K562 (cell line): ENCODE measurements around the gene NUDT15. TPM values are rescaled to one million over a fixed set of nuclear protein-coding genes. Genes with fewer than 3 reads are reported as not detected.

Experiments
- ATAC-seq: fragments of 200-7000 bp; cut with Tn5 transposase; 3 replicates; pipeline ENCODE4 v1.9.1; 2020; ENCODE audit warnings: moderate library complexity
- BruUV-seq: library from RNA; stranded (reverse); fragments of 400-500 nt; replicated peaks from 2 replicates; lab custom pipeline; 2021; lab: Mats Ljungman, UMichigan
- CTCF ChIA-PET: fragments of 300-600 bp; formaldehyde crosslinking; extraction: SDS; loops from one replicate; lab custom pipeline; 2021; ENCODE audit warnings: low intra/inter-chr PET ratio; lab: Yijun Ruan, JAX
- POLR2A ChIA-PET: fragments of 300-600, 350-650 bp; sonication (Branson Sonifier 250); formaldehyde crosslinking; extraction: SDS; loops from one replicate; lab custom pipeline; 2021; ENCODE audit warnings: antibody characterized with exemption, inconsistent platforms; lab: Yijun Ruan, JAX
- DNase-seq, 4 experiments: peaks; one replicate each; pipeline versions ENCODE4 v3.0.0 to v3.0.0-alpha.2; 2011 to 2018; ENCODE audit warnings: low spot score in 3 of 4, mixed read lengths in 3 of 4; ENCODE audit errors: extremely low read depth in 1 of 4
- FAIRE-seq: peaks from 2 replicates; lab custom pipeline; 2011; peaks lifted over from hg19 to GRCh38; lab: Jason Lieb, UNC
- H2AFZ ChIP-seq: 2 replicates; pipeline ENCODE4 v1.6.0; 2011; ENCODE audit warnings: low read depth, low read length, control low read depth, inconsistent platforms
- H3K27ac ChIP-seq: fragments of 200-600 bp; 3 replicates; pipeline ENCODE4 v1.8.0; 2011; ENCODE audit warnings: low read depth, mild to moderate bottlenecking, control low read depth, inconsistent platforms, low read length, moderate library complexity, mixed read lengths; ENCODE audit errors: extremely low read depth
- H3K27me3 ChIP-seq, 2 experiments: fragments of 300-600 bp in 1 of 2; 2 replicates in 1 of 2; 3 replicates in 1 of 2; pipeline versions ENCODE4 v1.6.0 to v1.8.0; 2011; ENCODE audit warnings: inconsistent platforms in 2 of 2, low read length in 2 of 2, mild to moderate bottlenecking in 1 of 2, mixed read lengths in 1 of 2, moderate library complexity in 1 of 2; ENCODE audit not compliant: control insufficient read depth in 2 of 2, insufficient read depth in 2 of 2
- H3K36me3 ChIP-seq: fragments of 300-600 bp; 3 replicates; pipeline ENCODE4 v1.8.0; 2011; ENCODE audit warnings: mild to moderate bottlenecking, low read length, inconsistent platforms; ENCODE audit not compliant: control insufficient read depth, insufficient read depth
- H3K4me1 ChIP-seq, 2 experiments: fragments of 200-600 bp in 1 of 2; replicated peaks in 1 of 2; 2 replicates in 1 of 2; 3 replicates in 1 of 2; pipeline versions ENCODE4 v1.5.1 to v1.8.0; 2011; ENCODE audit warnings: inconsistent platforms in 2 of 2, low read length in 2 of 2, mild to moderate bottlenecking in 1 of 2, mixed read lengths in 1 of 2, moderate library complexity in 1 of 2; ENCODE audit not compliant: control insufficient read depth in 2 of 2, insufficient read depth in 2 of 2
- H3K4me2 ChIP-seq: 2 replicates; pipeline ENCODE4 v1.6.1; 2011; ENCODE audit warnings: low read length, control low read depth, inconsistent platforms, mixed read lengths; ENCODE audit not compliant: insufficient read depth
- H3K4me3 ChIP-seq: fragments of 200-600 bp; sonication (generic), shearing (Covaris generic); 2 replicates; pipeline ENCODE4 v1.5.1; 2016; ENCODE audit warnings: control low read depth, inconsistent platforms
- H3K79me2 ChIP-seq: fragments of 200-600 bp; 3 replicates; pipeline ENCODE4 v1.8.0; 2011; ENCODE audit warnings: low read length, inconsistent platforms; ENCODE audit not compliant: control insufficient read depth, insufficient read depth
- H3K9ac ChIP-seq, 2 experiments: 2 replicates each; pipeline versions ENCODE4 v1.6.0 to v1.6.1; 2011; ENCODE audit warnings: low read depth in 2 of 2, low read length in 2 of 2, control low read depth in 1 of 2, inconsistent platforms in 1 of 2, mild to moderate bottlenecking in 1 of 2, mixed read lengths in 1 of 2; ENCODE audit not compliant: insufficient read depth in 1 of 2
- H3K9me1 ChIP-seq: one replicate; pipeline ENCODE4 v1.6.0; 2011; ENCODE audit warnings: inconsistent platforms, mild to moderate bottlenecking, low read length, moderate library complexity; ENCODE audit not compliant: control insufficient read depth, insufficient read depth
- H3K9me3 ChIP-seq: replicated peaks from 2 replicates; pipeline ENCODE4 v1.5.1; 2011; ENCODE audit warnings: low read depth, low read length, inconsistent platforms; ENCODE audit not compliant: control insufficient read depth, insufficient read depth
- H4K20me1 ChIP-seq: replicated peaks from 2 replicates; pipeline ENCODE4 v1.6.1; 2011; ENCODE audit warnings: low read length, inconsistent platforms, mixed read lengths; ENCODE audit not compliant: control insufficient read depth, insufficient read depth
- BRF1 ChIP-seq: IDR thresholded peaks from 3 replicates; pipeline ENCODE4 v1.6.1; 2011; ENCODE audit warnings: borderline replicate concordance, mild to moderate bottlenecking; ENCODE audit not compliant: insufficient read length; ENCODE audit errors: extremely low read depth
- CEBPG ChIP-seq, 3 experiments: fragments of 200-800 bp in 1 of 3; sonication (Bioruptor generic) in 1 of 3; sonication (generic) in 1 of 3; formaldehyde crosslinking in 1 of 3; IDR thresholded peaks in 2 of 3; conservative IDR thresholded peaks in 1 of 3; 2 replicates each; pipeline versions ENCODE4 v1.6.1 to v1.8.0; 2016 to 2022; ENCODE audit warnings: missing compliant biosample characterization in 2 of 3, missing genetic modification characterization in 2 of 3, mild to moderate bottlenecking in 1 of 3, missing genetic modification reagents in 1 of 3
- DDX20 ChIP-seq: fragments of 450-650 bp; IDR thresholded peaks from 2 replicates; pipeline ENCODE4 v1.6.1; 2016; ENCODE audit warnings: missing genetic modification characterization, low read depth, mild to moderate bottlenecking, missing compliant biosample characterization, moderate library complexity
- KAT7 ChIP-seq: sonication (generic); formaldehyde crosslinking; IDR thresholded peaks from 2 replicates; pipeline ENCODE4 v1.8.0; 2022; ENCODE audit warnings: missing genetic modification reagents, mild to moderate bottlenecking, borderline replicate concordance
- MED1 ChIP-seq: sonication (generic); formaldehyde crosslinking; IDR thresholded peaks from 2 replicates; pipeline ENCODE4 v1.8.1; 2023; ENCODE audit warnings: missing genetic modification reagents, borderline replicate concordance
- MTA3 ChIP-seq: fragments of 450-650 bp; formaldehyde crosslinking; IDR thresholded peaks from 2 replicates; pipeline ENCODE4 v1.6.1; 2017; ENCODE audit warnings: mild to moderate bottlenecking, borderline replicate concordance
- NFIX ChIP-seq: fragments of 250-450 bp; sonication (Bioruptor Pico); IDR thresholded peaks from 2 replicates; pipeline ENCODE4 v1.4.0; 2020; ENCODE audit warnings: low read depth, mild to moderate bottlenecking, moderate library complexity
- PCBP2 ChIP-seq: fragments of 200-400 bp; formaldehyde crosslinking; IDR thresholded peaks from 2 replicates; pipeline ENCODE4 v1.6.1; 2018; ENCODE audit warnings: low read length, low read depth, mild to moderate bottlenecking, moderate library complexity; ENCODE audit not compliant: poor library complexity, severe bottlenecking
- RBM15 ChIP-seq: fragments of 200-400 bp; formaldehyde crosslinking; IDR thresholded peaks from 2 replicates; pipeline ENCODE4 v1.6.1; 2018; ENCODE audit warnings: mild to moderate bottlenecking, low read length, moderate library complexity; ENCODE audit not compliant: insufficient read depth
- SMAD2 ChIP-seq: fragments of 150-350 bp; IDR thresholded peaks from 2 replicates; pipeline ENCODE4 v1.6.1; 2014; ENCODE audit warnings: low read depth, mild to moderate bottlenecking, low read length
- SNIP1 ChIP-seq: fragments of 450-650 bp; IDR thresholded peaks from 2 replicates; pipeline ENCODE4 v1.7.1; 2017; ENCODE audit warnings: low read depth, mild to moderate bottlenecking
- TCF7L2 ChIP-seq: fragments of 150-350 bp; IDR thresholded peaks from 2 replicates; pipeline ENCODE4 v1.6.1; 2016; ENCODE audit warnings: low read depth, mild to moderate bottlenecking, low read length, moderate library complexity
- TEAD2 ChIP-seq: fragments of 450-650 bp; IDR thresholded peaks from 2 replicates; pipeline ENCODE4 v1.6.1; 2016; ENCODE audit warnings: missing genetic modification characterization, control low read depth, missing compliant biosample characterization
- ZKSCAN8 ChIP-seq: fragments of 200-800 bp; sonication (Bioruptor generic); IDR thresholded peaks from 2 replicates; pipeline ENCODE4 v1.6.1; 2016; ENCODE audit warnings: missing genetic modification characterization, missing compliant biosample characterization
- ZNF75A ChIP-seq: fragments of 450-650 bp; formaldehyde crosslinking; IDR thresholded peaks from 2 replicates; pipeline ENCODE4 v1.4.0; 2020; ENCODE audit warnings: mild to moderate bottlenecking
- ZNF76 ChIP-seq: fragments of 250-450 bp; sonication (Bioruptor Pico); IDR thresholded peaks from 2 replicates; pipeline ENCODE4 v1.4.0; 2020; ENCODE audit warnings: mild to moderate bottlenecking, moderate library complexity, borderline replicate concordance
- ZSCAN32 ChIP-seq: fragments of 450-650 bp; formaldehyde crosslinking; IDR thresholded peaks from 2 replicates; pipeline ENCODE4 v1.4.0; 2020; ENCODE audit warnings: mild to moderate bottlenecking, moderate library complexity
- WGBS: fragments of 100-300 bp; shearing (Covaris generic); methylation state at CpG from one replicate; pipeline ENCODE4 v1.1.6; 2016; ENCODE audit warnings: low coverage, mixed read lengths; ENCODE audit not compliant: insufficient coverage; ENCODE audit errors: missing lambda C conversion rate; 5-methylcytosine and 5-hydroxymethylcytosine counted together
- in situ Hi-C: fragments of 300-500 bp; cut with MboI; formaldehyde crosslinking; loops from 4 replicates; pipeline ENCODE4 v1.15.0; 2018; ENCODE audit warnings: inconsistent platforms, mixed read lengths
- intact Hi-C: fragments of 100-400 bp; cut with micrococcal nuclease; formaldehyde crosslinking; loops from 2 replicates; pipeline ENCODE4 v1.14.2; 2022
- polyA plus RNA-seq, 8 experiments: library from polyadenylated mRNA; depleted of rRNA in 4 of 8; stranded (reverse) in 5 of 8; unstranded in 3 of 8; fragments of >200 nt; fragmentation: Nextera tagmentation in 2 of 8; fragmentation: Illumina TruSeq in 1 of 8; extraction: Ambion mirVana in 2 of 8; extraction: Trizol in 1 of 8; gene quantifications; 2 replicates each; pipeline versions ENCODE4 v1.2.1 to v1.2.3, GENCODE V29; 2011 to 2014; ENCODE audit warnings: inconsistent platforms in 1 of 8, missing spikeins in 1 of 8
- total RNA-seq, 7 experiments: library from RNA; depleted of rRNA in 6 of 7; stranded (reverse); fragments of >200 nt in 6 of 7; fragmentation: Illumina TruSeq in 2 of 7; extraction: Trizol in 2 of 7; gene quantifications; 2 replicates each; pipeline versions ENCODE4 v1.2.1 to v1.2.3, GENCODE V29; 2011 to 2021; ENCODE audit warnings: low replicate concordance in 1 of 7
- TF ChIP-seq, protein P1 (sequence below): sonication (generic); formaldehyde crosslinking; IDR thresholded peaks from 2 replicates; pipeline ENCODE4 v1.8.0; 2023; ENCODE audit warnings: mild to moderate bottlenecking, missing genetic modification reagents
- TF ChIP-seq, protein P2 (sequence below): fragments of 250-450 bp; sonication (Bioruptor Pico); IDR thresholded peaks from 2 replicates; pipeline ENCODE4 v1.5.0; 2021
- TF ChIP-seq, protein P3 (sequence below): fragments of 450-650 bp; formaldehyde crosslinking; IDR thresholded peaks from 2 replicates; pipeline ENCODE4 v1.4.0; 2022; ENCODE audit warnings: mild to moderate bottlenecking, moderate library complexity

The NUDT15 gene
- total and polyA plus RNA-seq, 9 of the 15 experiments (the other 6 are each of a cell fraction or from before 2014, with no cell fraction given) = 14.2 to 26.9 (median 21.6) TPM

DNA sequence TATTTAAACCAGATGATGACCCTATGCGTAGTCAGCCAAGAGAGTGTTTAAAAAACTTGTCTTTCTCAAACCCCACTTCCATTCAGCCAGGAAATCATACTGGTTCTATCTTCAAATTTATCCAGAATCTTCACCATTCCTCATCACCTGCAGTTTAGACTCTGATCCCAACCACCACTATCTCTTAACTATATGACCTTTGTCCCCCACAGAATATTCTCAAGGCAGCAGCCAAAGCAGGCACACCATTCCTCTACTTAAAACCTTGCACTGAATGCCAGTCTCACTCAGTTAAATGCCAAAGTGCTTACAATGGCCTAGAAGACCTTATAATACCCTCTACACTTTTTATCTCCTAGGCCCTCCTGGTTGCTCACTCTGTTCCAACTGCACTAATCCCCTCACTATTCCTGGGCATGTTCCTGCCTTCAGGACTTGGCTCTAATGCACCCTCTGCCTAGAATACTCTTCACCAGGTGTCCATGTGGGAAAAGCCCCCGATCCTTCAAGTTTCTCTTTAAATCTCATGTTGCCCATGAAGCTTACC is 46.5 kb upstream of the NUDT15 start:
- DNase-seq = no peak
- FAIRE-seq = no peak
- Histone ChIP-seq H3K4me3 (no peak overlapping the region), H3K4me2 (no peak overlapping the region), H3K79me2 (peaks cover 9% of the 10 kb centered on the region; the same call in 2 of the 3 replicates), H3K4me1 (no peaks in the 10 kb centered on the region), H3K27me3 (no peaks in the 10 kb centered on the region), H3K9me1 (no peaks in the 10 kb centered on the region), H3K9ac (no peak overlapping the region), H3K36me3 (peaks cover 55% of the 10 kb centered on the region; the same call in 2 of the 3 replicates), H4K20me1 (no peaks in the 10 kb centered on the region), H3K27ac (no peak overlapping the region), H2AFZ (no peak overlapping the region), H3K9me3 (no peaks in the 10 kb centered on the region)
- in situ Hi-C loops = no loop called here
- no TSS peak for BruUV-seq
- CTCF ChIA-PET = no interaction called here
- WGBS = 100% methylated on average over 1 of the region's 2 CpGs
- intact Hi-C loops = no loop called here
- POLR2A ChIA-PET = interaction anchor here (0.5 kb wide), 1 partner anchor 28 kb away, joined by 3 read pairs; no protein-coding TSS in a partner anchor
- no peak for ATAC-seq
- TF ChIP-seq, protein P1, sequence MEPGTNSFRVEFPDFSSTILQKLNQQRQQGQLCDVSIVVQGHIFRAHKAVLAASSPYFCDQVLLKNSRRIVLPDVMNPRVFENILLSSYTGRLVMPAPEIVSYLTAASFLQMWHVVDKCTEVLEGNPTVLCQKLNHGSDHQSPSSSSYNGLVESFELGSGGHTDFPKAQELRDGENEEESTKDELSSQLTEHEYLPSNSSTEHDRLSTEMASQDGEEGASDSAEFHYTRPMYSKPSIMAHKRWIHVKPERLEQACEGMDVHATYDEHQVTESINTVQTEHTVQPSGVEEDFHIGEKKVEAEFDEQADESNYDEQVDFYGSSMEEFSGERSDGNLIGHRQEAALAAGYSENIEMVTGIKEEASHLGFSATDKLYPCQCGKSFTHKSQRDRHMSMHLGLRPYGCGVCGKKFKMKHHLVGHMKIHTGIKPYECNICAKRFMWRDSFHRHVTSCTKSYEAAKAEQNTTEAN = no peak
- no peak for TF ChIP-seq KAT7
- no peak for TF ChIP-seq DDX20 (tag)
- no peak for TF ChIP-seq CEBPG (CRISPR knock-in tag; IDR thresholded peaks at IDR 0.05)
- TF ChIP-seq CEBPG (tag; conservative IDR thresholded peaks at IDR 0.05 in 1 of 2, IDR thresholded peaks at IDR 0.05 in 1 of 2) = no peak
- TF ChIP-seq NFIX (CRISPR knock-in tag) = no peak
- TF ChIP-seq SMAD2 = no peak
- TF ChIP-seq TCF7L2 = no peak
- TF ChIP-seq ZKSCAN8 (CRISPR knock-in tag) = no peak
- no peak for TF ChIP-seq SNIP1
- TF ChIP-seq ZSCAN32 (CRISPR knock-in tag) = no peak
- no peak for TF ChIP-seq BRF1
- TF ChIP-seq ZNF75A (CRISPR knock-in tag) = no peak
- TF ChIP-seq TEAD2 (tag) = no peak
- TF ChIP-seq ZNF76 (CRISPR knock-in tag) = no peak
- TF ChIP-seq, protein P2, sequence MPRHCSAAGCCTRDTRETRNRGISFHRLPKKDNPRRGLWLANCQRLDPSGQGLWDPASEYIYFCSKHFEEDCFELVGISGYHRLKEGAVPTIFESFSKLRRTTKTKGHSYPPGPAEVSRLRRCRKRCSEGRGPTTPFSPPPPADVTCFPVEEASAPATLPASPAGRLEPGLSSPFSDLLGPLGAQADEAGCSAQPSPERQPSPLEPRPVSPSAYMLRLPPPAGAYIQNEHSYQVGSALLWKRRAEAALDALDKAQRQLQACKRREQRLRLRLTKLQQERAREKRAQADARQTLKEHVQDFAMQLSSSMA = no peak
- no peak for TF ChIP-seq MED1
- TF ChIP-seq PCBP2 = no peak
- TF ChIP-seq, protein P3, sequence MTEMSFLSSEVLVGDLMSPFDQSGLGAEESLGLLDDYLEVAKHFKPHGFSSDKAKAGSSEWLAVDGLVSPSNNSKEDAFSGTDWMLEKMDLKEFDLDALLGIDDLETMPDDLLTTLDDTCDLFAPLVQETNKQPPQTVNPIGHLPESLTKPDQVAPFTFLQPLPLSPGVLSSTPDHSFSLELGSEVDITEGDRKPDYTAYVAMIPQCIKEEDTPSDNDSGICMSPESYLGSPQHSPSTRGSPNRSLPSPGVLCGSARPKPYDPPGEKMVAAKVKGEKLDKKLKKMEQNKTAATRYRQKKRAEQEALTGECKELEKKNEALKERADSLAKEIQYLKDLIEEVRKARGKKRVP = no peak
- TF ChIP-seq RBM15 = no peak
- TF ChIP-seq MTA3 = no peak
